ENCODE measurements around the gene KRCC1. TPM values are rescaled to one million over a fixed set of nuclear protein-coding genes. Genes with fewer than 3 reads are reported as not detected.

Gene KRCC1
- total and polyA plus RNA-seq, 9 of the 15 experiments (the other 6 are each of a cell fraction or from before 2014, with no cell fraction given) = 1.9 to 6.0 (median 2.2) TPM

DNA sequence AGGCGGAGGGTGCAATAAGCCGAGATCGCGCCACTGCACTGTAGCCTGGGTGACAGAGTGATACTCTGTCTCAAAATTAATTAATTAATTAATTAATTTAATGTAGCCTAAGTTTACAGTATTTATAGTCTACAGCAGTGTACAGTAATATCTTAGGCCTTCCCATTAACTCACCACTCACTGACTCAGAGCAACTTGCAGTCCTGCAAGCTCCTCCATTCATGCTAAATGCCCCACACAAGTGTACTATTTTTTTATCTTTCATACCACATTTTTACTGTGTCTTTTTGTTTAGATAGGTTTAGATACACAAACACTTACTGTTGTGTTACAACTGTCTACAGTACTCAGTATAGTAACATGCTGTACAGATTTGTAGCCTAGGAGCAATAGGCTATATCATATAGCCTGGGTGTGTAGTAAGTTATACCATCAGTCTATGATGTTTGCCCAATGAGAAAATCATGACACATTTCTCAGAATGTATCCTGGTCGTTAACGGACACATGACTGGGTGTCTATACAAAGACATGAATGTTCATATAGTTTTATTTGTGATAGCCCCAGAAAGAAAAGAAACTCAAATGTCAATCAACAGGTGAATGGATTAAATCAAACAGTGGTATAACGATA lies 23.4 kb downstream of the KRCC1 start:
- Histone ChIP-seq H4K20me1 (replicated peaks; ENCODE audit: control insufficient read depth, insufficient read depth, low read length) (no peaks in the 10 kb centered on the region), H3K9ac (ENCODE audit: insufficient read depth in 1 of 2, low read depth in 2 of 2, low read length in 2 of 2) (no peak overlapping the region), H3K79me2 (ENCODE audit: control insufficient read depth, insufficient read depth, low read length) (no peaks in the 10 kb centered on the region), H3K27ac (ENCODE audit: extremely low read depth, low read depth, low read length) (no peak overlapping the region), H3K4me1 (replicated peaks in 1 of 2; ENCODE audit: control insufficient read depth in 2 of 2, insufficient read depth in 2 of 2, low read length in 2 of 2) (no peaks in the 10 kb centered on the region; a peak in 1 of 5 replicates), H2AFZ (ENCODE audit: low read depth, low read length) (no peak overlapping the region), H3K27me3 (ENCODE audit: control insufficient read depth in 2 of 2, insufficient read depth in 2 of 2, low read length in 2 of 2) (no peaks in the 10 kb centered on the region), H3K9me1 (ENCODE audit: control insufficient read depth, insufficient read depth, low read length) (no peaks in the 10 kb centered on the region), H3K4me3 (no peak overlapping the region), H3K9me3 (replicated peaks; ENCODE audit: control insufficient read depth, insufficient read depth, low read depth, low read length) (no peaks in the 10 kb centered on the region), H3K36me3 (ENCODE audit: control insufficient read depth, insufficient read depth, low read length) (no peaks in the 10 kb centered on the region), H3K4me2 (ENCODE audit: insufficient read depth, low read length) (no peak overlapping the region)
- DNase-seq (ENCODE audit: extremely low read depth in 1 of 4, low spot score in 3 of 4) = no peak
- WGBS (ENCODE audit: insufficient coverage, low coverage, missing lambda C conversion rate) = 68% methylated on average over 7 of the region's 7 CpGs
- no TSS peak for BruUV-seq (replicated peaks)
- POLR2A ChIA-PET = interaction anchor here (1.2 to 1.5 kb wide), 2 partner anchors 16 kb away, joined by 3 to 7 read pairs; partner anchors contain the start of gene RNU2-63P
- FAIRE-seq = no peak
- CTCF ChIA-PET (ENCODE audit: low intra/inter-chr PET ratio) = no interaction called here
- in situ Hi-C loops (cut with MboI) (no loop called here), intact Hi-C loops (cut with micrococcal nuclease) (no loop called here)
- no peak for TF ChIP-seq ZFP1 (CRISPR knock-in tag; IDR thresholded peaks at IDR 0.05)
- TF ChIP-seq, protein P1, sequence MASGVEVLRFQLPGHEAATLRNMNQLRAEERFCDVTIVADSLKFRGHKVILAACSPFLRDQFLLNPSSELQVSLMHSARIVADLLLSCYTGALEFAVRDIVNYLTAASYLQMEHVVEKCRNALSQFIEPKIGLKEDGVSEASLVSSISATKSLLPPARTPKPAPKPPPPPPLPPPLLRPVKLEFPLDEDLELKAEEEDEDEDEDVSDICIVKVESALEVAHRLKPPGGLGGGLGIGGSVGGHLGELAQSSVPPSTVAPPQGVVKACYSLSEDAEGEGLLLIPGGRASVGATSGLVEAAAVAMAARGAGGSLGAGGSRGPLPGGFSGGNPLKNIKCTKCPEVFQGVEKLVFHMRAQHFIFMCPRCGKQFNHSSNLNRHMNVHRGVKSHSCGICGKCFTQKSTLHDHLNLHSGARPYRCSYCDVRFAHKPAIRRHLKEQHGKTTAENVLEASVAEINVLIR (CRISPR knock-in tag; IDR thresholded peaks at IDR 0.05) = no peak
- TF ChIP-seq TAF7 (tag; IDR thresholded peaks at IDR 0.05) = no peak
- TF ChIP-seq ZFP36 (IDR thresholded peaks at IDR 0.05; ENCODE audit: low read depth, low read length, partially characterized antibody) = no peak
- TF ChIP-seq PHTF2 (CRISPR knock-in tag; IDR thresholded peaks at IDR 0.05) = no peak
- TF ChIP-seq XRCC3 (IDR thresholded peaks at IDR 0.05) = no peak
- TF ChIP-seq ZNF24 (IDR thresholded peaks at IDR 0.05) = no peak
- no peak for TF ChIP-seq RUNX1 (IDR thresholded peaks at IDR 0.05; ENCODE audit: low read depth)
- TF ChIP-seq, protein P2, sequence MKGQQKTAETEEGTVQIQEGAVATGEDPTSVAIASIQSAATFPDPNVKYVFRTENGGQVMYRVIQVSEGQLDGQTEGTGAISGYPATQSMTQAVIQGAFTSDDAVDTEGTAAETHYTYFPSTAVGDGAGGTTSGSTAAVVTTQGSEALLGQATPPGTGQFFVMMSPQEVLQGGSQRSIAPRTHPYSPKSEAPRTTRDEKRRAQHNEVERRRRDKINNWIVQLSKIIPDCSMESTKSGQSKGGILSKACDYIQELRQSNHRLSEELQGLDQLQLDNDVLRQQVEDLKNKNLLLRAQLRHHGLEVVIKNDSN (CRISPR knock-in tag; IDR thresholded peaks at IDR 0.05) = no peak
- TF ChIP-seq PRMT5 (CRISPR knock-in tag; IDR thresholded peaks at IDR 0.05) = no peak
- no peak for TF ChIP-seq NELFE (IDR thresholded peaks at IDR 0.05; ENCODE audit: insufficient read depth, insufficient read length)
- TF ChIP-seq ZNF431 (CRISPR knock-in tag; IDR thresholded peaks at IDR 0.05) = no peak
- no peak for TF ChIP-seq POLR3A (IDR thresholded peaks at IDR 0.05; ENCODE audit: borderline replicate concordance, extremely low read depth, insufficient read depth, insufficient read length)
- no peak for TF ChIP-seq SMC3 (conservative IDR thresholded peaks at IDR 0.05; ENCODE audit: insufficient read depth, low read depth, low read length)
- TF ChIP-seq, protein P3, sequence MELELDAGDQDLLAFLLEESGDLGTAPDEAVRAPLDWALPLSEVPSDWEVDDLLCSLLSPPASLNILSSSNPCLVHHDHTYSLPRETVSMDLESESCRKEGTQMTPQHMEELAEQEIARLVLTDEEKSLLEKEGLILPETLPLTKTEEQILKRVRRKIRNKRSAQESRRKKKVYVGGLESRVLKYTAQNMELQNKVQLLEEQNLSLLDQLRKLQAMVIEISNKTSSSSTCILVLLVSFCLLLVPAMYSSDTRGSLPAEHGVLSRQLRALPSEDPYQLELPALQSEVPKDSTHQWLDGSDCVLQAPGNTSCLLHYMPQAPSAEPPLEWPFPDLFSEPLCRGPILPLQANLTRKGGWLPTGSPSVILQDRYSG (tag; conservative IDR thresholded peaks at IDR 0.05; ENCODE audit: low read depth) = no peak
- no peak for ATAC-seq
